Thyroid gland (tissue), 4 donors: ENCODE results near the gene DBF4B.

Experiments used
- CTCF ChIP-seq, 6 experiments: fragments of 200-600 bp in 3 of 6; fragments of 450-650 bp in 3 of 6; sonication (generic) in 3 of 6; IDR thresholded peaks; one replicate each; pipeline ENCODE4 v1.5.1; 2016 to 2019; ENCODE audit warnings: antibody characterized with exemption in 6 of 6, mild to moderate bottlenecking in 2 of 6, inconsistent platforms in 1 of 6, moderate library complexity in 1 of 6
- POLR2A ChIP-seq, 2 donors: fragments of 450-650 bp; IDR thresholded peaks; one replicate each; pipeline ENCODE4 v1.6.1; 2017; ENCODE audit warnings: antibody characterized with exemption in 2 of 2, mild to moderate bottlenecking in 2 of 2, moderate library complexity in 1 of 2

GRCh38 chr17:44666006-44666405 lies 42.5 kb upstream of the DBF4B start:
- TF ChIP-seq CTCF (IDR thresholded peaks at IDR 0.05) (no peak), POLR2A (IDR thresholded peaks at IDR 0.05) (no peak)
